Brain microvascular endothelial cell (primary cell): ENCODE results near the gene CREG1.

Source experiments
- DNase-seq: peaks from one replicate; pipeline ENCODE4 v3.0.0-alpha.2; 2020
- H3K27ac ChIP-seq: fragments of 250-450 bp; sonication (Bioruptor Pico); 2 replicates; pipeline ENCODE4 v1.5.1; 2020; ENCODE audit warnings: mild to moderate bottlenecking, moderate library complexity
- H3K27me3 ChIP-seq: fragments of 250-450 bp; sonication (Bioruptor Pico); replicated peaks from 2 replicates; pipeline ENCODE4 v1.5.1; 2020; ENCODE audit warnings: mild to moderate bottlenecking
- H3K36me3 ChIP-seq: fragments of 250-450 bp; sonication (Bioruptor Pico); replicated peaks from 2 replicates; pipeline ENCODE4 v1.5.1; 2020; ENCODE audit warnings: mild to moderate bottlenecking
- H3K4me3 ChIP-seq: 2 replicates; pipeline ENCODE4 v1.5.1; 2011; ENCODE audit warnings: low read depth, mild to moderate bottlenecking, control low read depth, low read length, moderate library complexity
- in situ Hi-C: cut with HindIII; loops from 2 replicates; pipeline ENCODE4 v1.10.0; 2017; ENCODE audit warnings: low sequenced_read_pairs, low pct_ligation_motif_present
- TF ChIP-seq, protein P1 (sequence below): IDR thresholded peaks from 2 replicates; pipeline ENCODE4 v1.5.1; 2011; ENCODE audit warnings: low read depth, mild to moderate bottlenecking, moderate library complexity, low read length, control low read depth, inconsistent platforms; ENCODE audit errors: missing control alignments

Gene CREG1

DNA sequence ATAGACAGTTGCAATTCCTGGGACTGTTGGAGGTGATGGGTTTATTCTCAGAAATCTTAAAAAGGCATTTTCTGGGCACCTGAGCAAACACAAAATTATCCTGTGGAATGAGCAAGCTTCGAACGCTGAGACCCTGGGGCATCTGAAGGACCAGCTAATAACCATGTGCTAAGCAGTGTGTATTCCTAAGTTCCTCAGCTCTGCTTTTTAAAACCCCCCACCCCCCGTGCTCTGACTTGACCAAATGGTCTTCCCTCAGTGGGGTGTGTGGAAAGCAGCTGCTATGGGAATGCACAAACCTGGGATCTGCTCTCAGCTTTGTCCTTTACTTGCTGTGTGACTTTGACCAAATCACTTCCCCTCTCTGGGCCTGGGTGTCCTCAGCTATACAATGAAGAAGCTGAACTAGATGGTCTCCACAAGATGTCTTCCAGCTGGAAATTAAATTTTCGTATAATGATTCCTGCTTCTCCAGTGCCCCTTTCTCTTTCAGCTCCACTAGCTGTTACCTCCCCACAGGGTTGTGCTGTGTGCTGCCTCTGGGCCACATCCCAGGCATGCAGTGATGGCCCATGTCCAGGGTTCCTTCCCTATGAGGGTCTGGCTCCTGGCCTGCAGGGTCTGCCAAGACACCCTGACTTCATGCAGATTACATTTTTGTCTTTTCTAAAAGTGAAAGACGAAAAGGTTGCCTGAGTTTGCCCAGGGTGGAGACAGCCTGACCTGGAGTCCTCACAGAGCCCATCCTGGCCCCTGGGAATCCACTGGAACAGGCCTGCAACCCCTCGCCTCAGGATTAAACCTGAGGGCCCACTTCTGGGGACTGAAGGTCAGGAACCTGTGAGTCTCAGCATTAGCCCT lies 20.4 kb downstream of the CREG1 start:
- TF ChIP-seq, protein P1, sequence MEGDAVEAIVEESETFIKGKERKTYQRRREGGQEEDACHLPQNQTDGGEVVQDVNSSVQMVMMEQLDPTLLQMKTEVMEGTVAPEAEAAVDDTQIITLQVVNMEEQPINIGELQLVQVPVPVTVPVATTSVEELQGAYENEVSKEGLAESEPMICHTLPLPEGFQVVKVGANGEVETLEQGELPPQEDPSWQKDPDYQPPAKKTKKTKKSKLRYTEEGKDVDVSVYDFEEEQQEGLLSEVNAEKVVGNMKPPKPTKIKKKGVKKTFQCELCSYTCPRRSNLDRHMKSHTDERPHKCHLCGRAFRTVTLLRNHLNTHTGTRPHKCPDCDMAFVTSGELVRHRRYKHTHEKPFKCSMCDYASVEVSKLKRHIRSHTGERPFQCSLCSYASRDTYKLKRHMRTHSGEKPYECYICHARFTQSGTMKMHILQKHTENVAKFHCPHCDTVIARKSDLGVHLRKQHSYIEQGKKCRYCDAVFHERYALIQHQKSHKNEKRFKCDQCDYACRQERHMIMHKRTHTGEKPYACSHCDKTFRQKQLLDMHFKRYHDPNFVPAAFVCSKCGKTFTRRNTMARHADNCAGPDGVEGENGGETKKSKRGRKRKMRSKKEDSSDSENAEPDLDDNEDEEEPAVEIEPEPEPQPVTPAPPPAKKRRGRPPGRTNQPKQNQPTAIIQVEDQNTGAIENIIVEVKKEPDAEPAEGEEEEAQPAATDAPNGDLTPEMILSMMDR = no peak
- H3K4me3 ChIP-seq = no peak overlapping the region
- in situ Hi-C loops = no loop called here
- no peak overlapping the region for H3K27ac ChIP-seq
- H3K36me3 ChIP-seq = no peaks in the 10 kb centered on the region
- H3K27me3 ChIP-seq = no peaks in the 10 kb centered on the region
- DNase-seq = no peak

DNA sequence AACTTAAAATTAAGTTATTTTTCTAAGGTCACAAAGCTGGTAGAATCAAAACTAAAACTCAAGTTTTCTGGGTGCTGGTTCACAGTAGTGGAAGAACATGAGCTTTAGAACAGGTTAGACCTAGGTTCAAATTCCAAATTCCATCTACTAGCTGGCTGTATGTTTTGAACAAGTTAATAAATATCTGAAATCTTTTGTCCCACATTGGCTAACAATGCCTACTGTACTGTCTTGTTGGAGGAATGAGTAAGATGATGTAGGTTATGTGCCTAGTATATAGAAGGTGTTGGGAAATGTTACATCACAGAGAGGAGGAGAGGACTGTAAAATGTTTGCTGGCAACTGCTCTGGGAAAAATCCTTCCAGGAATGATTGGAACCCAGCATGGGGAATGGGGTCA lies 21.2 kb downstream of the CREG1 start:
- Histone ChIP-seq H3K4me3 (no peak overlapping the region), H3K27me3 (no peaks in the 10 kb centered on the region), H3K27ac (no peak overlapping the region), H3K36me3 (no peaks in the 10 kb centered on the region)
- in situ Hi-C loops = no loop called here
- no peak for DNase-seq
- TF ChIP-seq, protein P1 = no peak

DNA sequence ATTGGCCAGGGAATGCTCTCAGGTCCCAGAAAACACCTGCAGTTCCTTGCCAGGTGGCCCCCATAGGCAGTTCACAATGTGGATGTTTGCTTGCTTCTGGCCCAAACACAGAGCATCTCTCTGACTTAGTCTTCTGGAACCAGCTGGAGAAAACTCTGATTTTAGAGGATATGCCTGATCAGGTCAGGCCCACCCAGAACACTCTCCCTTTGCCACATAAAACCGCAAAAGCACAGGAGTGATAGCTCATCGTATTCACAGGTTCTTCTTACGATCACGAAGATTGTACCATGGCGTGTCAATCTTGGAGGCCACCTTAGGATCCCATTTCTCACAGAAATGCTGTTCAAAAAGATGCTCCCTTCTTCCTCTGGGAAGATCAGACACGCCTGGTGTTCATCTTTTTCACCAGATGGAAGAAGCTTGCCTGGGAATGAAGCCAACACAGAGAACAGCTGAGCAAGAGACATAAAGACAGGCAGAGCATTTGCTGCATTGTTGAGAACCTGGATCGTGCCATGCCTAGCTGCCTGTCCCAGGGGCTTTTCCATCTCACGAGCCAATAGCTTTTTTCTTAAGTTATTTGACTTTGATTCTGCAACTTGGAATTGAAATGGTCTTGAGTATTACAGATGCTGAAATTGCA lies 23.6 kb downstream of the CREG1 start:
- no peaks in the 10 kb centered on the region for H3K36me3 ChIP-seq
- DNase-seq = no peak
- in situ Hi-C loops = no loop called here
- H3K4me3 ChIP-seq = no peak overlapping the region
- TF ChIP-seq, protein P1 = no peak
- H3K27ac ChIP-seq = no peak overlapping the region
- H3K27me3 ChIP-seq = no peaks in the 10 kb centered on the region

DNA sequence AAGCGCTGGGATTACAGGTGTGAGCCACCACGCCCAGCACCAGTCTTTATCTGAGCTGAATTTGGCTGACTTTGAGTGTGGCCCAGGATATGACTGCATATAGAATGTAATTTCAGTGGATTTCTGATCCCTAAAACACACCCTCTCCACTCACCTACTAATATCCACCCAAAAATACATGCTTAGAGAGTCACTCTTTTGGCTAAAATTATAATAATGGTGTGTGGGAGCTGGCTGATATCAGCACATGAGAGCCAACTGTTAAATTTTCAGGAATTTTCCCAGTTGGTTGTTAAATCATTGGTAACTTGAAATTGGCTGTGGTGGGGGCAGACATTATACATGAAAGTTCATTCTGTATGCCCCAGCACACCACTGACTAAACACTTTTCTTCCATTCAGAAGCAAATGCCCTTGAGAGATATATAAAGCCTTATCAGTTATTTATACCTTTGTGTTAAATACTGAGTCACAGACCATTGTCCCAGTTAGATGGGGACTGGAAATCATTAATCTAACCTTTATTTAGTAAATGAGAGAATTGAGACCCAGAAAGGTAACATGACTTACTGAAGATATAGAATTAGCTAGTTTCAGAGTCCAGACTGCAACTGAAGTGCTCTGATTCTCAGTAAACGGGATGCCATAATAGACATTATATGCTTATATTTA lies 25.4 kb downstream of the CREG1 start:
- no peaks in the 10 kb centered on the region for H3K27me3 ChIP-seq
- no peak overlapping the region for H3K4me3 ChIP-seq
- no peaks in the 10 kb centered on the region for H3K36me3 ChIP-seq
- H3K27ac ChIP-seq = no peak overlapping the region
- TF ChIP-seq, protein P1 = no peak
- in situ Hi-C loops = no loop called here
- no peak for DNase-seq

DNA sequence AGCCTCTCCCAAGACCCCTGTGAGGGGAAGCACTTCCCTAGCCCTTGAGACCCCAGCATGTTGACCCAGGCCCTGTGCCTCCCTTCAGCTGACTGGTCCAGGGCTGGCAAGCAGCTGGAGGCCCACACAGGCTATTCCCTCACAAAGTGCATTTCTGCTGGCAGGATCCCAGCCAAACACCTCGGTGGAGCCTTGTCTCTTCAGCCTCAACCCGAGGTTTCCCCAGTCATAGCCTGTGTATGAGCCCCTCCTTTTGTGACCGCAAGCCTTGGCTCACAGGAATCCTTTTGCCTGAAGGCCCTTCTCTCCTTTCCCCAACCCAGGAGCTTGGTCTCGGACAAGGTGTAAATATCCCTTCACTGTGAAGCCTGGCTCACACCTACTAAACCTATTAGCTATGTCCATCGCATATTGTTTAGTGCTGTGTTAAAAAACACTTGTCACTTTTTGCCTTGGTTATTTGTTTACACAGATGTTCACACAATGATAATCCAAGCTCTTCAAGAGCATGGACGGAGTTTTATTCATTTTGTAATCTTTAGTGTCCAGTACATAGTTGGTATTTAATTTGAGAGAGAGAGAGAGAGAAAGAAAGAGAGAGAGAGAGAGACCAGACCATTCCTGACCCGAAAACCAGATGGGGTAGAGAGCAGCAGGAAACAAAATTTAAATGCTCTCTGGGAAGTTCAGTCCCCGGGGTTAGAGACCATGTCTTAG lies 26.7 kb downstream of the CREG1 start:
- no peak for DNase-seq
- Histone ChIP-seq H3K27ac (no peak overlapping the region), H3K27me3 (no peaks in the 10 kb centered on the region), H3K36me3 (no peaks in the 10 kb centered on the region), H3K4me3 (no peak overlapping the region)
- TF ChIP-seq, protein P1 = no peak
- in situ Hi-C loops = no loop called here
